Liver (tissue), 9 donors: ENCODE measurements around the gene TSTD1. TPM values are rescaled to one million over a fixed set of nuclear protein-coding genes. Genes with fewer than 3 reads are reported as not detected.
A peak's percentile ranks its signal among the peaks of the same experiment; 100 is the strongest.

Experiments used
- DNase-seq: peaks from one replicate; pipeline ENCODE4 v3.0.0-alpha.2; 2017; ENCODE audit warnings: low spot score
- H3K27ac ChIP-seq, 2 donors: one replicate each; pipeline ENCODE4 v1.7.0; 2013; ENCODE audit warnings: inconsistent platforms in 2 of 2, low read length in 2 of 2, control low read depth in 1 of 2, low read depth in 1 of 2, mild to moderate bottlenecking in 1 of 2
- H3K27me3 ChIP-seq, 4 donors: one replicate each; pipeline versions ENCODE4 v1.6.1 to v1.7.0; 2013; ENCODE audit warnings: low read length in 3 of 4, inconsistent platforms in 1 of 4, mild to moderate bottlenecking in 1 of 4, moderate library complexity in 1 of 4; ENCODE audit not compliant: control insufficient read depth in 4 of 4, insufficient read depth in 4 of 4
- H3K36me3 ChIP-seq, 4 donors: one replicate each; pipeline versions ENCODE4 v1.6.1 to v1.7.0; 2013; ENCODE audit warnings: low read length in 3 of 4, mild to moderate bottlenecking in 3 of 4, low read depth in 1 of 4, moderate library complexity in 1 of 4; ENCODE audit not compliant: control insufficient read depth in 4 of 4, insufficient read depth in 3 of 4
- H3K4me1 ChIP-seq, 4 donors: one replicate each; pipeline versions ENCODE4 v1.6.1 to v1.7.0; 2013; ENCODE audit warnings: low read length in 3 of 4, mild to moderate bottlenecking in 3 of 4, moderate library complexity in 1 of 4; ENCODE audit not compliant: control insufficient read depth in 4 of 4, insufficient read depth in 4 of 4
- H3K4me3 ChIP-seq, 3 donors: one replicate each; pipeline versions ENCODE4 v1.6.1 to v1.7.0; 2013; ENCODE audit warnings: low read length in 3 of 3, control low read depth in 1 of 3, low read depth in 1 of 3, mild to moderate bottlenecking in 1 of 3
- H3K9ac ChIP-seq, 2 donors: one replicate each; pipeline ENCODE4 v1.7.0; 2013; ENCODE audit warnings: low read length in 2 of 2, mild to moderate bottlenecking in 2 of 2, moderate library complexity in 2 of 2, control low read depth in 1 of 2, low read depth in 1 of 2
- H3K9me3 ChIP-seq, 4 donors: one replicate each; pipeline versions ENCODE4 v1.6.1 to v1.7.0; 2013; ENCODE audit warnings: low read length in 3 of 4; ENCODE audit not compliant: control insufficient read depth in 4 of 4
- EGR1 ChIP-seq, 2 donors: IDR thresholded peaks; 2 replicates each; pipeline ENCODE4 v1.6.1; 2016 to 2018; ENCODE audit warnings: antibody characterized with exemption in 2 of 2, low read depth in 2 of 2
- FOXA1 ChIP-seq: IDR thresholded peaks from 2 replicates; pipeline ENCODE4 v1.6.1; 2016; ENCODE audit warnings: antibody characterized with exemption
- GABPA ChIP-seq, 2 donors: IDR thresholded peaks in 1 of 2; conservative IDR thresholded peaks in 1 of 2; 2 replicates each; pipeline ENCODE4 v1.6.1; 2016; ENCODE audit warnings: antibody characterized with exemption in 2 of 2, mild to moderate bottlenecking in 1 of 2, moderate library complexity in 1 of 2
- HNF4G ChIP-seq: IDR thresholded peaks from 2 replicates; pipeline ENCODE4 v1.6.1; 2016; ENCODE audit warnings: antibody characterized with exemption
- JUND ChIP-seq, 2 donors: IDR thresholded peaks; 2 replicates each; pipeline ENCODE4 v1.6.1; 2016; ENCODE audit warnings: antibody characterized with exemption in 2 of 2
- MAX ChIP-seq: IDR thresholded peaks from 2 replicates; pipeline ENCODE4 v1.6.1; 2016; ENCODE audit warnings: antibody characterized with exemption
- NR2F2 ChIP-seq: IDR thresholded peaks from 2 replicates; pipeline ENCODE4 v1.6.1; 2016; ENCODE audit warnings: antibody characterized with exemption
- RAD21 ChIP-seq, 2 donors: IDR thresholded peaks; 2 replicates each; pipeline ENCODE4 v1.6.1; 2016; ENCODE audit warnings: antibody characterized with exemption in 2 of 2, mild to moderate bottlenecking in 2 of 2
- REST ChIP-seq: IDR thresholded peaks from 2 replicates; pipeline ENCODE4 v1.6.1; 2016; ENCODE audit warnings: antibody characterized with exemption, mild to moderate bottlenecking
- RXRA ChIP-seq, 2 donors: IDR thresholded peaks; 2 replicates each; pipeline ENCODE4 v1.6.1; 2017 to 2018; ENCODE audit warnings: antibody characterized with exemption in 2 of 2, mild to moderate bottlenecking in 1 of 2
- SP1 ChIP-seq: IDR thresholded peaks from 2 replicates; pipeline ENCODE4 v1.6.1; 2018; ENCODE audit warnings: antibody characterized with exemption, mild to moderate bottlenecking
- TAF1 ChIP-seq: conservative IDR thresholded peaks from 2 replicates; pipeline ENCODE4 v1.6.1; 2016; ENCODE audit warnings: antibody characterized with exemption, mild to moderate bottlenecking
- YY1 ChIP-seq: IDR thresholded peaks from 2 replicates; pipeline ENCODE4 v1.6.1; 2016; ENCODE audit warnings: antibody characterized with exemption, mild to moderate bottlenecking
- WGBS: extraction: QIAGEN DNeasy Blood & Tissue Kit; methylation state at CpG from one replicate; pipeline ENCODE4 v1.1.7; 2013; 5-methylcytosine and 5-hydroxymethylcytosine counted together
- polyA plus RNA-seq, 2 donors: library from polyadenylated mRNA; stranded (reverse) in 1 of 2; unstranded in 1 of 2; fragments of 200-250 nt in 1 of 2; fragments of >200 nt in 1 of 2; fragmentation: Nextera tagmentation in 1 of 2; extraction: Ambion mirVana in 1 of 2; gene quantifications; one replicate each; pipeline versions ENCODE4 v1.2.1 to v1.2.3, GENCODE V29; 2013 to 2015
- total RNA-seq, 2 donors: library from RNA; depleted of rRNA; stranded (reverse); fragments of >200 nt; gene quantifications; one replicate each; pipeline ENCODE4 v1.2.3, GENCODE V29; 2014
- TF ChIP-seq, protein P1 (sequence below): IDR thresholded peaks from 2 replicates; pipeline ENCODE4 v1.6.1; 2016; ENCODE audit warnings: antibody characterized with exemption
- donor health status: healthy.
- donor health status: healthy.
- donor health status: healthy.
- donor health status: healthy.
- donor health status: healthy.

The TSTD1 gene
- total and polyA plus RNA-seq, 4 donors: 10.9 to 67.5 (median 34.8) TPM

DNA sequence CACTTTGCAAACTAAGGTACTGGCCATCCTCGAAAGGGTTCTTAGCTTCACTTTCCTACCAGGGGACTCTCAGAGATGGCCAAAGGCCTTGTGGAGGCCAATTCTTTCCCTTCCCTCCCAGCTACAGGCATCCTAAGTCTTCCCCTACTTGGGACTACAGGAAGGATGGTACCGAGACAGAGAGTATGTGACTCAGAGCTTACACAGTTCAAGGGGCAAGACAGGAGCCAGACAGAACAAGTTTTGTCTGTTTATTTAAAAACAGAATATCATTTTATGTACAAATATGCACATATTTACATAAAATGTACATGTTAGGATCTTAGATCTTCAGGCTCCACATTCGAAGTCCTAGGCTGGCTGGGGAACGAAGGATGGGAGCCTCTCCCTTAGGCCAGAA, 32.0 kb upstream of the TSTD1 start:
- Histone ChIP-seq H3K4me3 (no peak overlapping the region), H3K9me3 (no peaks in the 10 kb centered on the region), H3K4me1 (no peaks in the 10 kb centered on the region), H3K9ac (no peak overlapping the region), H3K36me3 (no peaks in the 10 kb centered on the region), H3K27ac (no peak overlapping the region), H3K27me3 (no peaks in the 10 kb centered on the region)
- WGBS: 97% methylated on average over 4 of the region's 4 CpGs
- no peak for DNase-seq
- TF ChIP-seq, protein P1, sequence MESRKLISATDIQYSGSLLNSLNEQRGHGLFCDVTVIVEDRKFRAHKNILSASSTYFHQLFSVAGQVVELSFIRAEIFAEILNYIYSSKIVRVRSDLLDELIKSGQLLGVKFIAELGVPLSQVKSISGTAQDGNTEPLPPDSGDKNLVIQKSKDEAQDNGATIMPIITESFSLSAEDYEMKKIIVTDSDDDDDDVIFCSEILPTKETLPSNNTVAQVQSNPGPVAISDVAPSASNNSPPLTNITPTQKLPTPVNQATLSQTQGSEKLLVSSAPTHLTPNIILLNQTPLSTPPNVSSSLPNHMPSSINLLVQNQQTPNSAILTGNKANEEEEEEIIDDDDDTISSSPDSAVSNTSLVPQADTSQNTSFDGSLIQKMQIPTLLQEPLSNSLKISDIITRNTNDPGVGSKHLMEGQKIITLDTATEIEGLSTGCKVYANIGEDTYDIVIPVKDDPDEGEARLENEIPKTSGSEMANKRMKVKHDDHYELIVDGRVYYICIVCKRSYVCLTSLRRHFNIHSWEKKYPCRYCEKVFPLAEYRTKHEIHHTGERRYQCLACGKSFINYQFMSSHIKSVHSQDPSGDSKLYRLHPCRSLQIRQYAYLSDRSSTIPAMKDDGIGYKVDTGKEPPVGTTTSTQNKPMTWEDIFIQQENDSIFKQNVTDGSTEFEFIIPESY: no peak
- no peak for TF ChIP-seq HNF4G
- TF ChIP-seq FOXA1: no peak
- TF ChIP-seq RAD21 (IDR thresholded peaks at IDR 0.05): no peak
- TF ChIP-seq TAF1: no peak

GRCh38 chr1:161069731-161070270, 31.0 kb upstream of the TSTD1 start, which contains the start of gene ARHGAP30:
Gene ARHGAP30 (minus strand): TSS chr1:161069891. CDS start chr1:161069624, 267 bp downstream.
- no peaks in the 10 kb centered on the region for H3K9me3 ChIP-seq
- peak within 1 kb of the TSS; percentile 85 to 87 for H3K27ac ChIP-seq
- 73% methylated on average over 9 of the region's 9 CpGs for WGBS
- peak within 1 kb of the TSS in 2 of 3 donors; percentile 30 to 48 for H3K4me3 ChIP-seq
- H3K27me3 ChIP-seq: no peaks in the 10 kb centered on the region
- peak within 1 kb of the TSS in 1 of 2 donors; percentile 66 for H3K9ac ChIP-seq
- no peaks in the 10 kb centered on the region for H3K36me3 ChIP-seq
- no peaks in the 10 kb centered on the region for H3K4me1 ChIP-seq
- peak; percentile 66 to 77 for TF ChIP-seq GABPA (IDR thresholded peaks at IDR 0.05 in 1 of 2, conservative IDR thresholded peaks at IDR 0.05 in 1 of 2)
- no peak for TF ChIP-seq MAX
- peak; percentile 32 for TF ChIP-seq SP1
- DNase-seq: no peak

DNA sequence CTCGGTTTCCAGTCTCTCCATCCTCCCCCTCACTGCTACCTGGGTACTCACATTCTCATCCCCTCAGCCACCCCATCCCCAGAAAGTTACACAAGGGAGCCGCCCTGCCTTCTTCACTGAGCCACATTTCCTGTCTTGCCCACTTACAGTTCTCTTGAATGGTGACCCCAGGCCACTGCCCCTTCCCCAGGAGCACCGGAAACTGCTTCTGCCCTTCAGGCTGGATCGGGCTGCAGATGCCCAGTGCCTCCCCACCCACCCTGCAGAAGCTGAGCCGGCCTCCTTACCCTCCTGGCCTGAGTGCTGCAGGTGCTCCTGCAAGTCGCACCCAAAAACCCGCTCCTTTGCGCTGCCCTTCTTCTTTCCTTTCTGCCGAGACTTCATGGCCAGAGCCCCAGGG, 30.5 kb upstream of the TSTD1 start:
- peak overlapping the region in 1 of 2 donors; percentile 66 for H3K9ac ChIP-seq
- no peaks in the 10 kb centered on the region for H3K4me1 ChIP-seq
- TF ChIP-seq TAF1 (no peak), REST (no peak), JUND (IDR thresholded peaks at IDR 0.05) (no peak), MAX (no peak), NR2F2 (no peak), SP1 (no peak), RXRA (IDR thresholded peaks at IDR 0.05) (no peak), HNF4G (no peak), YY1 (no peak), FOXA1 (no peak), EGR1 (IDR thresholded peaks at IDR 0.05; ENCODE audit: low read depth in 2 of 2) (no peak), RAD21 (IDR thresholded peaks at IDR 0.05) (no peak)
- TF ChIP-seq, protein P1: no peak

More for the DNA sequence above, 30.5 kb upstream of the TSTD1 start:
- WGBS: 79% methylated on average over 9 of the region's 9 CpGs
- H3K4me3 ChIP-seq: peak overlapping the region in 2 of 3 donors; percentile 30 to 48
- H3K27ac ChIP-seq: peak overlapping the region; percentile 85 to 87
- DNase-seq: no peak
- no peaks in the 10 kb centered on the region for H3K27me3 ChIP-seq
- no peaks in the 10 kb centered on the region for H3K36me3 ChIP-seq
- no peaks in the 10 kb centered on the region for H3K9me3 ChIP-seq
